Skeletal muscle tissue (tissue), 4 donors: ENCODE data around the gene HMBS. TPM values are rescaled to one million over a fixed set of nuclear protein-coding genes. Genes with fewer than 3 reads are reported as not detected.

Experiments used
- H3K27ac ChIP-seq: one replicate; pipeline ENCODE4 v1.7.0; 2013; ENCODE audit warnings: mild to moderate bottlenecking, low read depth, low read length, inconsistent platforms
- H3K27me3 ChIP-seq, 3 donors: one replicate each; pipeline ENCODE4 v1.7.0; 2013; ENCODE audit warnings: low read length in 3 of 3; ENCODE audit not compliant: control insufficient read depth in 3 of 3, insufficient read depth in 3 of 3
- H3K36me3 ChIP-seq, 3 donors: one replicate each; pipeline ENCODE4 v1.7.0; 2013; ENCODE audit warnings: low read length in 3 of 3; ENCODE audit not compliant: control insufficient read depth in 3 of 3, insufficient read depth in 3 of 3
- H3K4me1 ChIP-seq, 3 donors: one replicate each; pipeline ENCODE4 v1.7.0; 2013; ENCODE audit warnings: low read length in 3 of 3, mild to moderate bottlenecking in 3 of 3; ENCODE audit not compliant: control insufficient read depth in 3 of 3, insufficient read depth in 3 of 3
- H3K4me3 ChIP-seq, 3 donors: one replicate each; pipeline ENCODE4 v1.7.0; 2013; ENCODE audit warnings: low read length in 3 of 3
- H3K9ac ChIP-seq, 3 donors: one replicate each; pipeline ENCODE4 v1.7.0; 2013; ENCODE audit warnings: low read length in 3 of 3, mild to moderate bottlenecking in 3 of 3, moderate library complexity in 2 of 3, low read depth in 1 of 3
- H3K9me3 ChIP-seq, 3 donors: one replicate each; pipeline ENCODE4 v1.7.0; 2013; ENCODE audit warnings: low read length in 3 of 3; ENCODE audit not compliant: control insufficient read depth in 3 of 3
- total RNA-seq: library from RNA; depleted of rRNA; stranded (reverse); fragments of >200 nt; gene quantifications from one replicate; pipeline ENCODE4 v1.2.3, GENCODE V29; 2014
- donor health status: Osteomylitis.

The HMBS gene
- total RNA-seq, 1 donor from 2014 or later: 6.8 TPM

DNA sequence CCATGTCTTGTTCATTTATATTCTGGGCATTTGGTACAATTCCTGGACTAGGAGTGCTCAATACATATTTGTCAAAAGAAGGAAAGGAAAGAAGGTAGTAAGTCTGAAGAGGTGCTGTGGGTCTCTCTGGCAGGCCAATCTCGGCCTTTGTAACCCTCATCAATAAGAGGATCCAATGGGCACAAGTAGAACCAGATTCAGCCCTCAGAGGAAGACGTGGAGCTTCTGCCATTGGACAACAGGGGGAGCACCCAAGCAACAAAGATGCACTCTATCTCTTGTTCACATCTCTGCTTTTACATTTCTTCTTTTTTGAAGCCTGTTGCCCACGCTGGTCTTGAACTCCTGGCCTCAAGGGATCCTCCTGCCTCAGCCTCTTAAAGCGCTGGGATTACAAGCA is 19.3 kb upstream of the HMBS start:
- Histone ChIP-seq H3K27me3 (no peaks in the 10 kb centered on the region), H3K4me3 (no peak overlapping the region), H3K9ac (no peak overlapping the region), H3K27ac (no peak overlapping the region), H3K36me3 (peaks cover 6 to 14% (median 6%) of the 10 kb centered on the region in 3 donors), H3K4me1 (peaks cover 12 to 28% (median 18%) of the 10 kb centered on the region in 3 donors), H3K9me3 (no peaks in the 10 kb centered on the region)

DNA sequence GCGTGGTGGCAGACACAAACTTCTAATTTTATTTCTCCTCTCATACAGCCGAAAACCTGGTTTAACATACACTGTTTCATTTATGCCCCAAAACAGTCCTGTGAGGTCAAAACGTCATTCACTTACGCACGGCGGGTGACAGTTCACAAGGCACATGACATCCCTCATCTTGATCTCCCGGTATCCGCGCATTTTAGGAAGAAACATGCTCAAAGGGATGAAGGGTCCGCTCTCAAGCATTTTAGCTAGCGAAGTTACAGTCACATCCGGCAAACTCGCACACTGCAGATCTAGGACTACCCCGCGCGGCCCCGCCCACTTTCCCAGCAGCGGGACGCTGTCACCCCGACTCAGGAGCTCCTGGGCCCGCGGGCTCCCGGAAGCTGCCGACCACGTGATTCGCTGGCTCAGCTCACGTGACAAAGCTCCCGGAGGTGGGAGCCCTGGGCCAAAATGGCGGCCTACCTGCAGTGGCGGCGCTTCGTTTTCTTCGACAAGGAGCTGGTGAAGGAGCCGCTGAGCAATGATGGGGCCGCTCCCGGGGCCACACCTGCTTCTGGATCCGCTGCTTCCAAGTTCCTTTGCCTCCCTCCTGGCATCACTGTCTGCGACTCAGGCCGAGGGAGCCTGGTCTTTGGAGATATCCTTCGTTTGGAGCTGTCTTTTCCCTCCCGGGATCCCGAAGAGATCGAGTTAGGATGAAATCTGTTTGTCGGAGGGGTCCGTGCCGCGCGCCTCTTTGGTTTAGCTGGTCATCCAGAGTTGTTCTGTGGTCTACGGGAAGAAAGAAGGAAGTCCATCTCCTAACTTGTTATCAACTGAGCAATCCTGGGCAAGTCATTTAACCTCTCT is 17.1 kb upstream of the HMBS start, which contains the start of gene VPS11:
Gene VPS11, plus strand, starts transcription at position 448 of the 852 bp plus-strand sequence. Its CDS starts 6 bp downstream, at position 454.
- Histone ChIP-seq H3K27me3 (no peaks in the 10 kb centered on the region), H3K9ac (peak within 1 kb of the TSS; percentile 93 to 97 (median 97)), H3K4me3 (peak within 1 kb of the TSS; percentile 91 to 99 (median 98)), H3K27ac (peak within 1 kb of the TSS; percentile 88), H3K9me3 (no peaks in the 10 kb centered on the region), H3K4me1 (peaks cover 12 to 27% (median 16%) of the 10 kb centered on the region in 3 donors), H3K36me3 (peaks cover 20 to 29% (median 21%) of the 10 kb centered on the region in 3 donors)

DNA sequence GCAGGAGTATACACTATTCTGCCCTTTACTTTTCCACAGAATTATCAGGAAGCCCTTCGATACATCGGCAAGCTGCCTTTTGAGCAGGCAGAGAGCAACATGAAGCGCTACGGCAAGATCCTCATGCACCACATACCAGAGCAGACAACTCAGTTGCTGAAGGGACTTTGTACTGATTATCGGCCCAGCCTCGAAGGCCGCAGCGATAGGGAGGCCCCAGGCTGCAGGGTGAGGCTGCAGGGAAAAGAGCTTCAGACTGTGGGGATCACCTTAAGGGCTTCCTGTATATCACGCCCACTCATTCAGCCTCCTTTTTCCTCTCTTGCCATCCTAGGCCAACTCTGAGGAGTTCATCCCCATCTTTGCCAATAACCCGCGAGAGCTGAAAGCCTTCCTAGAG is 6.8 kb upstream of the HMBS start:
- Histone ChIP-seq H3K36me3 (peaks cover 68 to 81% (median 77%) of the 10 kb centered on the region in 3 donors), H3K4me3 (no peak overlapping the region), H3K4me1 (no peaks in the 10 kb centered on the region), H3K27me3 (no peaks in the 10 kb centered on the region), H3K9ac (no peak overlapping the region), H3K27ac (no peak overlapping the region), H3K9me3 (no peaks in the 10 kb centered on the region)

DNA sequence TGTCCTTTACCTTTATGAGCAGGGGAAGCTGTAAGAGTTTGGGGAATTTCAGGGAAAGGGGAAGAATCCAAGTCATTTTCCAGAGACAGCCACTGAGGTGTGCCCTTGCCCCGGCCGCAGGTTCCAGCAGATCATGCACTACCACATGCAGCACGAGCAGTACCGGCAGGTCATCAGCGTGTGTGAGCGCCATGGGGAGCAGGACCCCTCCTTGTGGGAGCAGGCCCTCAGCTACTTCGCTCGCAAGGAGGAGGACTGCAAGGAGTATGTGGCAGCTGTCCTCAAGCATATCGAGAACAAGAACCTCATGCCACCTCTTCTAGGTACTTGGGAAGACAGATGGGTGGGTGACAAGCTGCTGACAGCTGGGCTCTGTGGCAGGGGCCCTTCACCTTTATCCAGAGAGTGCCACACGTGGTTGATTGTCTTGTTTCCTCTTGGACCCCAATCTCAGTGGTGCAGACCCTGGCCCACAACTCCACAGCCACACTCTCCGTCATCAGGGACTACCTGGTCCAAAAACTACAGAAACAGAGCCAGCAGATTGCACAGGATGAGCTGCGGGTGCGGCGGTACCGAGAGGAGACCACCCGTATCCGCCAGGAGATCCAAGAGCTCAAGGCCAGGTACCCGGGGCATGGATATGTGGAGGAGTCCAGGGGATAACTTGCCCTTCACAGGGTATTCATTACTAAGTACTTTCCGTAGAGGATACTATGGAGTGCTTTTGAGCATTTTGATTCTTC is 5.8 kb upstream of the HMBS start:
- Histone ChIP-seq H3K36me3 (peaks cover 58 to 71% (median 66%) of the 10 kb centered on the region in 3 donors), H3K9me3 (no peaks in the 10 kb centered on the region), H3K9ac (no peak overlapping the region), H3K4me3 (no peak overlapping the region), H3K27ac (no peak overlapping the region), H3K4me1 (no peaks in the 10 kb centered on the region), H3K27me3 (no peaks in the 10 kb centered on the region)

DNA sequence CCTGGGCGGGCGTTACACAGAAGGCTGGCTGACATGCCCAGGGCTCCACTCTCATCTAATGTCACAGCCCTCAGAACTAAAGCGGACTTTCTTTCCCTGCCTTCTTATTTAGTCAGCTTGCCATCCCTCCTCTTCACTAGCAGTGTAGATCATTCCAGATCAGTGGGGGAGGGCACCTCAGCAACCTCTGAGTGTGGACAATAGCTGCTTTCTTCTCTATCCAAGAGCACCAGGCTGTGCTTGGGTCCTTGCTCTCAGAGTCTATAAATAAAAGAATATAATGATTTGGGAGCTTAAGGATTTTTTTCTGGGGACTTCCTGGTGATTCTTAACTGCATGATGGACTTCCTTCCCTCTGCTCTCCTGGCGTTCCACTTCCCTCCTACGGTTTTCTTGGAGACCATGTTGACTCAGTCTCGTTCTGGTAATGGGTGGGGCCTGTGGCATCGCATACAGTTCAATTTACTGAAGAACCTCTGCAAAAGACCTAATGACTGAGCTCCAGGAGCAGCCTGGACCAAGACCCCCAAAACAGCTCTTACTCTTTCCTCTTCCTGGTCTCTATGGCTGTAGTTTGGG is 2.9 kb upstream of the HMBS start:
- Histone ChIP-seq H3K4me1 (peaks cover 13 to 19% (median 16%) of the 10 kb centered on the region in 3 donors), H3K36me3 (peaks cover 48 to 59% (median 54%) of the 10 kb centered on the region in 3 donors), H3K4me3 (no peak overlapping the region), H3K9ac (no peak overlapping the region), H3K27ac (no peak overlapping the region), H3K27me3 (no peaks in the 10 kb centered on the region), H3K9me3 (no peaks in the 10 kb centered on the region)

DNA sequence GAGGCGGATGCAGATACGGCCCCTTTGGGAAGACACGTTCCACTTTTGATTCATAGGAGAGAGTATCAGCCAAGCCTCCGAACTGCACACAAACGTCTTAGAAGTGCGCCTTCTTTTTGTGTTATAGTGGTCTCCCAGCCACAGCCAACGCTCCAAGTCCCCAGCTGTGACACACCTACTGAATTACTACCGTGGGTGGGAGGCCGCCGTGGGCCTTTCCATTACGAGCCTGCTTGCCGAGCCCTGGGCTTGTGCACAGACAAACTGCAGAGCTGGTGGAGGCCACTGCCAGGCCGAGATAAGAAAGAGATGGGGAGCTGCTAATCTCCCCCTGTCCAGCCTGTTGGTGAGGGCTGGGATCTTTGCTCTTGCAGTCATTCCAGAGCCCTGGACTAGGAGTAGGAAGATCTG is 761 bp downstream of the HMBS start:
- peaks cover 13 to 29% (median 16%) of the 10 kb centered on the region in 3 donors for H3K4me1 ChIP-seq
- peak overlapping the region; percentile 84 to 95 (median 91) for H3K9ac ChIP-seq
- no peaks in the 10 kb centered on the region for H3K27me3 ChIP-seq
- peak overlapping the region; percentile 96 to 98 (median 96) for H3K4me3 ChIP-seq
- H3K9me3 ChIP-seq: no peaks in the 10 kb centered on the region
- H3K27ac ChIP-seq: peak overlapping the region; percentile 85
- H3K36me3 ChIP-seq: peaks cover 21 to 33% (median 33%) of the 10 kb centered on the region in 3 donors

DNA sequence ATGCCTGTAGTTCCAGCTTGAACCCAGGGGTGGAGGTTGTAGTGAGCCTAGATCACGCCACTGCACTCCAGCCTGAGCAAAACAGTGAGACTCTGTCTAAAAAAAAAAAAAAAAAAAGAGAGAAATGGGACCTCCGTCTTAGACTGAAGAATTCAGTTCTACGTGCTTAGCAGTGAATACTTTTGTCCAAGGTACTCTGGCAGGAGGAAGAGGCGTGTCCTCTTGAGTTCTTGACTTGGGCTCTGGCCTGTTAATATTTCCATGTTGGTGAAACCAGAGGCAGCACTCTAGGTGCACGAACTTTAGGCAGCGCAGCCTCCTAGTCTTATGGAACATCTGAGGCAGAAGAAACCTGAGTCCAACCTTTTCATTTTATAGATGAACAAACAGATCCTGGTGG is 2.4 kb downstream of the HMBS start:
- Histone ChIP-seq H3K27ac (no peak overlapping the region), H3K9ac (no peak overlapping the region), H3K36me3 (peaks cover 15 to 28% (median 21%) of the 10 kb centered on the region in 3 donors), H3K9me3 (no peaks in the 10 kb centered on the region), H3K4me3 (no peak overlapping the region), H3K27me3 (no peaks in the 10 kb centered on the region), H3K4me1 (peaks cover 13 to 29% (median 16%) of the 10 kb centered on the region in 3 donors)

DNA sequence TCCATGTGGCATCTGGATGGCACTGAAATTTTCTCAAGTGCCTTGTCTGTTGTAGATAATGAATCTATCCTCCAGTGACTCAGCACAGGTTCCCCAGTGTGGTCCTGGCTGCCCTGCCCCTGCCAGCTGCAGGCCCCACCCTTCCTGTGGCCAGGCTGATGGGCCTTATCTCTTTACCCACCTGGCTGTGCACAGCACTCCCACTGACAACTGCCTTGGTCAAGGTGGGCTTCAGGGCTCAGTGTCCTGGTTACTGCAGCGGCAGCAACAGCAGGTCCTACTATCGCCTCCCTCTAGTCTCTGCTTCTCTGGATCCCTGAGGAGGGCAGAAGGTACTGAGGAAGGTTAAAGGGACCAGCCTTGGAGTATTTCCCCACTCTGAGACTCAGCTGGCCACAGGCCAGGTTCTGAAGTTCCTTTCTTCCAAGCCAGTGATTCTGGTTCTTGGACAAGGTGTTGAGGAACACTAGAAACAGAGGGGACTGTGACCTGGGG is 3.1 kb downstream of the HMBS start:
- H3K9me3 ChIP-seq: no peaks in the 10 kb centered on the region
- H3K9ac ChIP-seq: peak overlapping the region in 1 of 3 donors; percentile 19
- no peak overlapping the region for H3K27ac ChIP-seq
- no peaks in the 10 kb centered on the region for H3K27me3 ChIP-seq
- H3K4me1 ChIP-seq: peaks cover 18 to 34% (median 20%) of the 10 kb centered on the region in 3 donors
- peaks cover 18 to 27% (median 23%) of the 10 kb centered on the region in 3 donors for H3K36me3 ChIP-seq
- no peak overlapping the region for H3K4me3 ChIP-seq

DNA sequence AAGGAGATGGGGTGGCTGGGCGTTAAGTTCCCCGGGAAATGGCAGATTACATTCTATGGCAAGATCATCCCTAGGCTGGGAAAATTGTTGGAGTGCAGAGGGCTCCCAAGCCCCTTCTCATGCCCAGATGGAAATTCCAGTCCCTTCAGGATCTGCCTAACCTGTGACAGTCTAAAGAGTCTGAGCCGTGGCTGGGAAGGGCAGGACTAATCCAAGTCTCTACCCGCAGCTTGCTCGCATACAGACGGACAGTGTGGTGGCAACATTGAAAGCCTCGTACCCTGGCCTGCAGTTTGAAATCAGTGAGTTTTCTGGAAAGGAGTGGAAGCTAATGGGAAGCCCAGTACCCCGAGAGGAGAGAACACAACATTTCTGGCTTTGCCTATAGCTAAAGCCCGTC is 3.7 kb downstream of the HMBS start:
- Histone ChIP-seq H3K36me3 (peaks cover 21 to 28% (median 27%) of the 10 kb centered on the region in 3 donors), H3K4me1 (peaks cover 24 to 40% (median 26%) of the 10 kb centered on the region in 3 donors), H3K9ac (no peak overlapping the region), H3K27me3 (no peaks in the 10 kb centered on the region), H3K9me3 (no peaks in the 10 kb centered on the region), H3K4me3 (no peak overlapping the region), H3K27ac (no peak overlapping the region)
